ENCODE data around the gene SLC9A8. TPM values are rescaled to one million over a fixed set of nuclear protein-coding genes. Genes with fewer than 3 reads are reported as not detected.

Gene SLC9A8
- total and polyA plus RNA-seq, 4 donors: 7.8 to 21.1 (median 14.4) TPM

DNA sequence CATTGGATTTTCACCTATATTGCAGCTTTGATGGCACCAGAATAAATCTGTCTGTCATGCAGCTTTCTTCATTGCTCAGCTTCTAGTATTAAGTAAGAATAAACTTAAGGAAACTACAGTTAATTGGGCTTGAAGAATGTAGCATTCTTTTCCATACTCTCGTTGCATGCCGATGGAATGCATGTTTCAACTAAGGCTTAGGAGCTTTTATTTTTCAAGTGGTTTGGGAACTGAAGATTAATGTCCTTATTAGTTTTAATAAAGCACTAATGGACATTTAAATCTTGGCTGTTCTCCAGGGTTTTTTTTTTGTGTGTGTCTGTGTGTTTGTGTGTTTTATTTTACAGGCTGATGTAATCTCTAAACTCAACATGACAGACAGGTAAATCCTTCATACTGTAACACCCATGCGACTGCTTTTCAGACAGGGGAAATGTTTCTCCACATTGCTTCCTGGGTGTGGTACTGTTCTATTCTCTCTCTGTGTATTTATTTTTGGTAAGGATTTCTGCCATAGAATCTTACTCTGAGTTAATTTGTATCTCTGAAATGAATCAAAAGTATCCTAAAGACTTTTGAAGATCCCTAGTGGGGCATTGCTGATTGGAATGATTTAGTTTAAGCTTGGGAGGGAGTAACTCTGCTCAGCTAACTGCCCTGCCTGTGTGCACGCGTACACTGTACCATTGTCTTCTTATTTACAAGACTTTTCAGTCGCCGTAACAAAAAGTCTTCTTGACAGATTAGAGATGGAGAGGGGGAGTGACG lies 38.0 kb downstream of the SLC9A8 start:
- 59 to 68% methylated on average over 8 of the region's 8 CpGs for WGBS, 2 donors
- H3K27ac ChIP-seq (ENCODE audit: low read depth in 1 of 2, low read length in 1 of 2): no peak overlapping the region
- ATAC-seq (ENCODE audit: insufficient read depth, low FRiP score): no peak
- TF ChIP-seq, protein P1, sequence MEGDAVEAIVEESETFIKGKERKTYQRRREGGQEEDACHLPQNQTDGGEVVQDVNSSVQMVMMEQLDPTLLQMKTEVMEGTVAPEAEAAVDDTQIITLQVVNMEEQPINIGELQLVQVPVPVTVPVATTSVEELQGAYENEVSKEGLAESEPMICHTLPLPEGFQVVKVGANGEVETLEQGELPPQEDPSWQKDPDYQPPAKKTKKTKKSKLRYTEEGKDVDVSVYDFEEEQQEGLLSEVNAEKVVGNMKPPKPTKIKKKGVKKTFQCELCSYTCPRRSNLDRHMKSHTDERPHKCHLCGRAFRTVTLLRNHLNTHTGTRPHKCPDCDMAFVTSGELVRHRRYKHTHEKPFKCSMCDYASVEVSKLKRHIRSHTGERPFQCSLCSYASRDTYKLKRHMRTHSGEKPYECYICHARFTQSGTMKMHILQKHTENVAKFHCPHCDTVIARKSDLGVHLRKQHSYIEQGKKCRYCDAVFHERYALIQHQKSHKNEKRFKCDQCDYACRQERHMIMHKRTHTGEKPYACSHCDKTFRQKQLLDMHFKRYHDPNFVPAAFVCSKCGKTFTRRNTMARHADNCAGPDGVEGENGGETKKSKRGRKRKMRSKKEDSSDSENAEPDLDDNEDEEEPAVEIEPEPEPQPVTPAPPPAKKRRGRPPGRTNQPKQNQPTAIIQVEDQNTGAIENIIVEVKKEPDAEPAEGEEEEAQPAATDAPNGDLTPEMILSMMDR (IDR thresholded peaks at IDR 0.05; ENCODE audit: control extremely low read depth, extremely low read depth): no peak
- no peak overlapping the region for H3K9ac ChIP-seq (ENCODE audit: insufficient read depth in 1 of 2, low read length in 2 of 2)
- H3K27me3 ChIP-seq (ENCODE audit: control insufficient read depth in 3 of 3, insufficient read depth in 3 of 3, low read length in 2 of 3): no peaks in the 10 kb centered on the region
- peaks cover 9 to 24% (median 14%) of the 10 kb centered on the region in 4 donors for H3K36me3 ChIP-seq (ENCODE audit: control insufficient read depth in 4 of 4, insufficient read depth in 4 of 4, low read length in 4 of 4)
- DNase-seq: peak in 2 of 3 donors; percentile 20 to 21
- no peak overlapping the region for H3K4me3 ChIP-seq
- peaks cover 2 to 19% (median 9%) of the 10 kb centered on the region in 5 donors for H3K4me1 ChIP-seq (ENCODE audit: control insufficient read depth in 5 of 5, insufficient read depth in 5 of 5, low read length in 5 of 5)
- H3K9me3 ChIP-seq (ENCODE audit: control insufficient read depth in 4 of 4, insufficient read depth in 3 of 4, low read length in 3 of 4): no peaks in the 10 kb centered on the region

DNA sequence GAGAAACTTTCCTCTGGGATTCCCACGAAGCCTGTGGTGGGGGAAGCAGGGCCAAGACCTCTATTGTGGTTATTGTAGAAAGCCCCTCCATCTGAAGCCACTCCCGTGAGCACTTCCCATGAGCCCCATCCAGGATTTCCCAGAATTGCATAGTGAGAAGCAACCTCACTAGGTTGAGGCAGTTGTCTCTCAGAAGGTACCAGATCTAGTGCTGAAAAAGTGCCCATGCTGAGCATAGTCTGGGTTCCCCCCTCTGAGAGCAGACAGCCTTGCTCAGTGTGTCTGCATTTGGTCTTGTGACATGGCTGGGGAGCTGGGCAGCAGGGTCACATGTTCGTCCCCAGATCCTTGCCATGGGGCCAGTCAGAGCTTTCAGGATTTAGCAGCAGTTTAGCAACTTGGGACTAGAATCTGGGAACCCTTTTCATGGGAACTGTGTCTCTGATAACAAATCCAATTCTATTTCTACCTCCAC lies 38.6 kb downstream of the SLC9A8 start:
- no peak for DNase-seq
- TF ChIP-seq, protein P1 (IDR thresholded peaks at IDR 0.05; ENCODE audit: control extremely low read depth, extremely low read depth): no peak
- H3K27ac ChIP-seq (ENCODE audit: low read depth in 1 of 2, low read length in 1 of 2): peak overlapping the region; percentile 0 to 32
- 63 to 74% methylated on average over 3 of the region's 3 CpGs for WGBS, 2 donors
- H3K9ac ChIP-seq (ENCODE audit: insufficient read depth in 1 of 2, low read length in 2 of 2): no peak overlapping the region
- peaks cover 11 to 29% (median 17%) of the 10 kb centered on the region in 4 donors for H3K36me3 ChIP-seq (ENCODE audit: control insufficient read depth in 4 of 4, insufficient read depth in 4 of 4, low read length in 4 of 4)
- no peaks in the 10 kb centered on the region for H3K9me3 ChIP-seq (ENCODE audit: control insufficient read depth in 4 of 4, insufficient read depth in 3 of 4, low read length in 3 of 4)
- no peak overlapping the region for H3K4me3 ChIP-seq
- no peaks in the 10 kb centered on the region for H3K27me3 ChIP-seq (ENCODE audit: control insufficient read depth in 3 of 3, insufficient read depth in 3 of 3, low read length in 2 of 3)
- H3K4me1 ChIP-seq (ENCODE audit: control insufficient read depth in 5 of 5, insufficient read depth in 5 of 5, low read length in 5 of 5): peaks cover 2 to 19% (median 9%) of the 10 kb centered on the region in 5 donors
- ATAC-seq (ENCODE audit: insufficient read depth, low FRiP score): no peak

DNA sequence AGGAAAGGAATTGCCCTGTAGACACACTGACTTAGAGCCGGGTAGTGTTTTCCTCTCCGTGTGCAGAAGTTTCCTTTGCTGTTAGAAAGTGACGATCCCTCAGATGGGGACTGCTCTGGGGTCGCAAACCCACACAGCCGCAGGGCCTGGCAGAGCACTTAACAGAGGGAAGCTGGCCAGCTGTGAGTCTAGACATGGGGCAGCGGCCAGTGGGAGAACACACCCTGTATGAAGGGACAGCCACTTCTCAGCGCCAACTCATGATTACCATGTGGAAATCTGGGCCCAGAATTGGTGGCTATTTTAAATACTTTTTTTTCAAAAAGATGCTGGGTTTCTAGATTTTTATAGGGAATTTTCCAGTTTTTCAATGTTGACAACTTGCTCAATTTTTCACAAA lies 39.4 kb downstream of the SLC9A8 start:
- DNase-seq: peak in 2 of 3 donors; percentile 20 to 26
- Histone ChIP-seq H3K4me3 (no peak overlapping the region), H3K36me3 (ENCODE audit: control insufficient read depth in 4 of 4, insufficient read depth in 4 of 4, low read length in 4 of 4) (peaks cover 14 to 29% (median 17%) of the 10 kb centered on the region in 4 donors), H3K27ac (ENCODE audit: low read depth in 1 of 2, low read length in 1 of 2) (peak overlapping the region in 1 of 2 donors; percentile 64), H3K4me1 (ENCODE audit: control insufficient read depth in 5 of 5, insufficient read depth in 5 of 5, low read length in 5 of 5) (peaks cover 2 to 19% (median 9%) of the 10 kb centered on the region in 5 donors), H3K9ac (ENCODE audit: insufficient read depth in 1 of 2, low read length in 2 of 2) (no peak overlapping the region), H3K9me3 (ENCODE audit: control insufficient read depth in 4 of 4, insufficient read depth in 3 of 4, low read length in 3 of 4) (no peaks in the 10 kb centered on the region), H3K27me3 (ENCODE audit: control insufficient read depth in 3 of 3, insufficient read depth in 3 of 3, low read length in 2 of 3) (no peaks in the 10 kb centered on the region)
- 77 to 78% methylated on average over 7 of the region's 7 CpGs for WGBS, 2 donors
- ATAC-seq (ENCODE audit: insufficient read depth, low FRiP score): no peak
- TF ChIP-seq, protein P1 (IDR thresholded peaks at IDR 0.05; ENCODE audit: control extremely low read depth, extremely low read depth): no peak
